Measurements from ENCODE around the gene JAK3. TPM values are rescaled to one million over a fixed set of nuclear protein-coding genes. Genes with fewer than 3 reads are reported as not detected.

Gene JAK3
- total RNA-seq, 1 donor from 2014 or later: 256 TPM

- Mint-ChIP-seq H3K27me3 (no peaks in the 10 kb centered on the region), H3K4me1 (no peaks in the 10 kb centered on the region), H3K27ac (no peak overlapping the region), H3K4me3 (no peak overlapping the region), H3K36me3 (ENCODE audit: low read depth) (peaks cover 2% of the 10 kb centered on the region), H3K9me3 (no peaks in the 10 kb centered on the region)
- no peak for ATAC-seq (ENCODE audit: low read depth)
- intact Hi-C loops (cut with micrococcal nuclease): no loop called here
- no peak for DNase-seq
- CTCF ChIA-PET: no interaction called here
- TF ChIP-seq, protein P1, sequence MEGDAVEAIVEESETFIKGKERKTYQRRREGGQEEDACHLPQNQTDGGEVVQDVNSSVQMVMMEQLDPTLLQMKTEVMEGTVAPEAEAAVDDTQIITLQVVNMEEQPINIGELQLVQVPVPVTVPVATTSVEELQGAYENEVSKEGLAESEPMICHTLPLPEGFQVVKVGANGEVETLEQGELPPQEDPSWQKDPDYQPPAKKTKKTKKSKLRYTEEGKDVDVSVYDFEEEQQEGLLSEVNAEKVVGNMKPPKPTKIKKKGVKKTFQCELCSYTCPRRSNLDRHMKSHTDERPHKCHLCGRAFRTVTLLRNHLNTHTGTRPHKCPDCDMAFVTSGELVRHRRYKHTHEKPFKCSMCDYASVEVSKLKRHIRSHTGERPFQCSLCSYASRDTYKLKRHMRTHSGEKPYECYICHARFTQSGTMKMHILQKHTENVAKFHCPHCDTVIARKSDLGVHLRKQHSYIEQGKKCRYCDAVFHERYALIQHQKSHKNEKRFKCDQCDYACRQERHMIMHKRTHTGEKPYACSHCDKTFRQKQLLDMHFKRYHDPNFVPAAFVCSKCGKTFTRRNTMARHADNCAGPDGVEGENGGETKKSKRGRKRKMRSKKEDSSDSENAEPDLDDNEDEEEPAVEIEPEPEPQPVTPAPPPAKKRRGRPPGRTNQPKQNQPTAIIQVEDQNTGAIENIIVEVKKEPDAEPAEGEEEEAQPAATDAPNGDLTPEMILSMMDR (IDR thresholded peaks at IDR 0.05): no peak
- POLR2A ChIA-PET: interaction anchor here (0.6 to 0.7 kb wide), 3 partner anchors 13 to 387 kb away, joined by 3 to 15 read pairs (median 3); no protein-coding TSS in a partner anchor
Observed at GRCh38 chr19:17817668-17818363, 30.0 kb downstream of the JAK3 start.

DNA sequence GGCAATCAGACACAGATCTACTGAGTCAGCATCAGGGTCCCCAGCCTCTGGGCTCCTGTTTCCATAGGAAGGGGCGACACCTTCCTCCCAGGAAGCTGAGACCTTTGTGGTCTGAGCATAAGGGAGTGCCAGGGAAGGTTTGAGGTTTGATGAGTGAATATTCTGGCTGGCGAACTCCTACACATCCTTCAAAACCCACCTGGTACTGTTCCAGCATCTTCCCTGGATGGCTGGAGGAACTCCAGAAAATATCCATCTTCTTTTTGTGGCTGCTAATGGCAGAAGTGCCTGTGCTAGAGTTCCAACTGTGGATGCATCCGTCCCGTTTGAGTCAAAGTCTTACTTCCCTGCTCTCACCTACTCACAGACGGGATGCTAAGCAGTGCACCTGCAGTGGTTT, 35.7 kb downstream of the JAK3 start:
- peaks cover 6% of the 10 kb centered on the region for H3K4me1 Mint-ChIP-seq
- H3K36me3 Mint-ChIP-seq (ENCODE audit: low read depth): peaks cover 2% of the 10 kb centered on the region
- TF ChIP-seq, protein P1 (IDR thresholded peaks at IDR 0.05): no peak
- ChIA-PET CTCF (no interaction called here), POLR2A (no interaction called here)
- H3K27ac Mint-ChIP-seq: no peak overlapping the region
- DNase-seq (no peak), ATAC-seq (ENCODE audit: low read depth) (no peak)
- no peaks in the 10 kb centered on the region for H3K9me3 Mint-ChIP-seq
- no peak overlapping the region for H3K4me3 Mint-ChIP-seq
- intact Hi-C loops (cut with micrococcal nuclease): no loop called here
- H3K27me3 Mint-ChIP-seq: peaks cover 7% of the 10 kb centered on the region

DNA sequence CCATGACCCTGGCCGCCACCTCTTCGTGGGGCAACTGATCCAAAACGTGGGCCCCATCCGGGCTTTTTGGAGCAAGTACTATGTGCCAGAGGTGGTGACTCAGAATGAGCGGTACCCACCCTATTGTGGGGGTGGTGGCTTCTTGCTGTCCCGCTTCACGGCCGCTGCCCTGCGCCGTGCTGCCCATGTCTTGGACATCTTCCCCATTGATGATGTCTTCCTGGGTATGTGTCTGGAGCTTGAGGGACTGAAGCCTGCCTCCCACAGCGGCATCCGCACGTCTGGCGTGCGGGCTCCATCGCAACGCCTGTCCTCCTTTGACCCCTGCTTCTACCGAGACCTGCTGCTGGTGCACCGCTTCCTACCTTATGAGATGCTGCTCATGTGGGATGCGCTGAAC, 36.1 kb downstream of the JAK3 start:
- no peak for ATAC-seq (ENCODE audit: low read depth)
- ChIA-PET POLR2A (no interaction called here), CTCF (no interaction called here)
- H3K27me3 Mint-ChIP-seq: peaks cover 7% of the 10 kb centered on the region
- no peak for DNase-seq
- intact Hi-C loops (cut with micrococcal nuclease): no loop called here
- H3K9me3 Mint-ChIP-seq: no peaks in the 10 kb centered on the region
- H3K4me1 Mint-ChIP-seq: peaks cover 6% of the 10 kb centered on the region
- H3K4me3 Mint-ChIP-seq: no peak overlapping the region
- H3K27ac Mint-ChIP-seq: no peak overlapping the region
- TF ChIP-seq, protein P1 (IDR thresholded peaks at IDR 0.05): no peak
- H3K36me3 Mint-ChIP-seq (ENCODE audit: low read depth): peaks cover 2% of the 10 kb centered on the region

DNA sequence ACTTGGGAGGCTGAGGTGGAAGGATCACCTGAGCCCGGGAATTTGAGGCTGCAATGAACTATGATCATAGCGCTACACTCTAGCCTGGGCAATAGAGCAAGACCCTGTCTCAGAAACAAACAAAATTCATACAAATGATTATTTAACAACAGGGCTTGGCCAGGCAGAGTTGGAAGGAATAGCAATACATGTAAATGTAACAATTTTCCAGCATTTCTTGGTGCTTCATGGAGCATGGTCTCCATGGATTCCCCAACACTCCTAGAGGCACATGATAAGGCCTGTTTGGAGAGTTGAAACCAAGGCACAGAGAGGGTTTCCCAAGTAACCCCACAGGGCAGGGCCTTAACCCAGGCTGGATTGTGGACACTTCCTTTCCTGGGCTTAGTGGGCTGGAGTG, 36.7 kb downstream of the JAK3 start:
- H3K4me3 Mint-ChIP-seq: no peak overlapping the region
- no peaks in the 10 kb centered on the region for H3K36me3 Mint-ChIP-seq (ENCODE audit: low read depth)
- ChIA-PET POLR2A (no interaction called here), CTCF (no interaction called here)
- TF ChIP-seq, protein P1 (IDR thresholded peaks at IDR 0.05): no peak
- H3K4me1 Mint-ChIP-seq: peaks cover 6% of the 10 kb centered on the region
- no peak overlapping the region for H3K27ac Mint-ChIP-seq
- intact Hi-C loops (cut with micrococcal nuclease): no loop called here
- H3K9me3 Mint-ChIP-seq: no peaks in the 10 kb centered on the region
- DNase-seq (no peak), ATAC-seq (ENCODE audit: low read depth) (no peak)
- peaks cover 7% of the 10 kb centered on the region for H3K27me3 Mint-ChIP-seq

- TF ChIP-seq, protein P1 (IDR thresholded peaks at IDR 0.05): no peak
- H3K27me3 Mint-ChIP-seq: peaks cover 11% of the 10 kb centered on the region
- H3K9me3 Mint-ChIP-seq: no peaks in the 10 kb centered on the region
- CTCF ChIA-PET: no interaction called here
- ATAC-seq (ENCODE audit: low read depth) (peak; percentile 42), DNase-seq (no peak)
- intact Hi-C loops (cut with micrococcal nuclease): no loop called here
- no peak overlapping the region for H3K27ac Mint-ChIP-seq
- H3K36me3 Mint-ChIP-seq (ENCODE audit: low read depth): no peaks in the 10 kb centered on the region
- POLR2A ChIA-PET: interaction anchor here (1.3 kb wide), 1 partner anchor 16 kb away, joined by 3 read pairs; no protein-coding TSS in a partner anchor
- peak overlapping the region; percentile 28 for H3K4me3 Mint-ChIP-seq
- peaks cover 13% of the 10 kb centered on the region for H3K4me1 Mint-ChIP-seq
Observed at GRCh38 chr19:17807731-17808316, 40.0 kb downstream of the JAK3 start.
